H4 (cell line): Measurements from ENCODE around the gene CNPPD1. TPM values are rescaled to one million over a fixed set of nuclear protein-coding genes. Genes with fewer than 3 reads are reported as not detected.

Source experiments
- DNase-seq: peaks from one replicate; pipeline ENCODE4 v3.0.0-alpha.2; 2015; ENCODE audit warnings: low spot score
- total RNA-seq: library from RNA; depleted of rRNA; stranded (reverse); fragments of >200 nt; shearing (Covaris generic); gene quantifications from 2 replicates; pipeline ENCODE4 v1.2.3, GENCODE V29; 2014; rRNA removed

CNPPD1 gene
- total RNA-seq, 1 experiment from 2014 or later: 13.3 TPM

GRCh38 chr2:219122202-219122980 lies 54.3 kb downstream of the CNPPD1 start:
- no peak for DNase-seq

Other genes starting within 250 kb of the CNPPD1 start
- gene CDK5R2, start 217.3 kb downstream of the CNPPD1 start, total RNA-seq: 0.45 and 0.75 TPM in 2 replicates
- gene FEV, start 191.7 kb downstream of the CNPPD1 start, total RNA-seq: not detected in 2 replicates
- not detected in 2 replicates for gene CRYBA2, start 183.5 kb downstream of the CNPPD1 start, total RNA-seq
- 0.10 TPM in 1 of 2 replicates, not detected in the other for gene CFAP65, start 135.4 kb downstream of the CNPPD1 start, total RNA-seq
- not detected in 2 replicates for gene IHH, start 116.0 kb downstream of the CNPPD1 start, total RNA-seq
- gene NHEJ1, start 16.1 kb downstream of the CNPPD1 start, total RNA-seq: 20.9 and 27.4 TPM in 2 replicates
- gene SLC23A3, start 6.9 kb downstream of the CNPPD1 start, total RNA-seq: 0.12 TPM in 1 of 2 replicates, not detected in the other
- gene RETREG2, start 1.4 kb upstream of the CNPPD1 start, total RNA-seq: 52.8 and 53.3 TPM in 2 replicates
- gene ZFAND2B, start 29.9 kb upstream of the CNPPD1 start, total RNA-seq: 22.7 and 37.4 TPM in 2 replicates
- gene ABCB6, start 42.0 kb upstream of the CNPPD1 start, total RNA-seq: 47.2 and 47.4 TPM in 2 replicates
- gene ATG9A, start 52.7 kb upstream of the CNPPD1 start, total RNA-seq: 46.4 and 73.6 TPM in 2 replicates
- 9.2 and 17.2 TPM in 2 replicates for gene ANKZF1, start 52.9 kb upstream of the CNPPD1 start, total RNA-seq
- gene GLB1L, start 68.5 kb upstream of the CNPPD1 start, total RNA-seq: 5.7 and 7.6 TPM in 2 replicates
- 32.8 and 42.1 TPM in 2 replicates for gene STK16, start 68.6 kb upstream of the CNPPD1 start, total RNA-seq
- gene TUBA4B, start 76.3 kb upstream of the CNPPD1 start, total RNA-seq: not detected in 2 replicates
- gene TUBA4A, start 77.0 kb upstream of the CNPPD1 start, total RNA-seq: 6.2 and 9.3 TPM in 2 replicates
- 16.1 and 18.3 TPM in 2 replicates for gene DNAJB2, start 102.4 kb upstream of the CNPPD1 start, total RNA-seq
- gene PTPRN, start 132.5 kb upstream of the CNPPD1 start, total RNA-seq: 6.8 and 10.0 TPM in 2 replicates
- gene RESP18, start 155.8 kb upstream of the CNPPD1 start, total RNA-seq: not detected in 2 replicates
- 79.9 and 87.7 TPM in 2 replicates for gene DNPEP, start 211.0 kb upstream of the CNPPD1 start, total RNA-seq
- gene DES, start 241.5 kb upstream of the CNPPD1 start, total RNA-seq: 0.68 and 1.2 TPM in 2 replicates